T-helper 17 cell (primary cell): ENCODE results near the gene C22orf15. TPM values are rescaled to one million over a fixed set of nuclear protein-coding genes. Genes with fewer than 3 reads are reported as not detected.

Experiments
- ATAC-seq: fragments of 150-1000 bp; cut with Tn5 transposase; 2 replicates; pipeline ENCODE4 v1.10.0; 2021; ENCODE audit warnings: mild to moderate bottlenecking, moderate library complexity
- DNase-seq, 3 donors: peaks; one replicate each; pipeline versions ENCODE4 v3.0.0 to v3.0.0-alpha.2; 2020 to 2021
- H3K9me3 ChIP-seq: one replicate; pipeline ENCODE4 v1.7.0; 2013; ENCODE audit warnings: low read length, mild to moderate bottlenecking; ENCODE audit not compliant: control insufficient read depth, poor library complexity, severe bottlenecking
- H3K27ac Mint-ChIP-seq: one replicate; pipeline ENCODE4 v1.8.0; 2022; ENCODE audit warnings: mild to moderate bottlenecking, moderate library complexity, mixed read lengths
- H3K27me3 Mint-ChIP-seq: one replicate; pipeline ENCODE4 v1.8.0; 2022; ENCODE audit warnings: mixed read lengths
- H3K36me3 Mint-ChIP-seq: one replicate; pipeline ENCODE4 v1.8.0; 2022; ENCODE audit warnings: low read depth, mixed read lengths
- H3K4me1 Mint-ChIP-seq: one replicate; pipeline ENCODE4 v1.8.0; 2022; ENCODE audit warnings: mild to moderate bottlenecking, mixed read lengths
- H3K4me3 Mint-ChIP-seq: one replicate; pipeline ENCODE4 v1.8.0; 2022; ENCODE audit warnings: mild to moderate bottlenecking, moderate library complexity, mixed read lengths
- total RNA-seq, 4 donors: library from RNA in 2 of 4; stranded (reverse) in 2 of 4; gene quantifications; one replicate each; pipeline ENCODE4 v1.2.3 and lab custom pipeline; 2022 to 2026

C22orf15 gene
- total RNA-seq, 2 donors from 2014 or later, result 0.30 to 0.81 TPM

- Mint-ChIP-seq H3K36me3 (peaks cover 8% of the 10 kb centered on the region), H3K4me1 (no peaks in the 10 kb centered on the region), H3K27me3 (no peaks in the 10 kb centered on the region), H3K27ac (no peak overlapping the region), H3K4me3 (no peak overlapping the region)
- H3K9me3 ChIP-seq, result no peaks in the 10 kb centered on the region
- DNase-seq (no peak), ATAC-seq (no peak)
Measured at GRCh38 chr22:23742505-23743264, 20.1 kb upstream of the C22orf15 start.

- DNase-seq, result no peak
- H3K27me3 Mint-ChIP-seq, result no peaks in the 10 kb centered on the region
Measured at GRCh38 chr22:23743303-23743705, 19.5 kb upstream of the C22orf15 start.

GRCh38 chr22:23744001-23744400, 18.8 kb upstream of the C22orf15 start:
- Mint-ChIP-seq H3K4me3 (no peak overlapping the region), H3K27me3 (no peaks in the 10 kb centered on the region), H3K27ac (no peak overlapping the region), H3K36me3 (peaks cover 8% of the 10 kb centered on the region), H3K4me1 (no peaks in the 10 kb centered on the region)
- H3K9me3 ChIP-seq, result no peaks in the 10 kb centered on the region
- no peak for DNase-seq
- ATAC-seq, result no peak

More at GRCh38 chr22:23743303-23743705, 19.5 kb upstream of the C22orf15 start:
- Mint-ChIP-seq H3K4me3 (no peak overlapping the region), H3K4me1 (no peaks in the 10 kb centered on the region), H3K27ac (no peak overlapping the region), H3K36me3 (peaks cover 8% of the 10 kb centered on the region)
- no peak for ATAC-seq
- H3K9me3 ChIP-seq, result no peaks in the 10 kb centered on the region

- no peaks in the 10 kb centered on the region for H3K9me3 ChIP-seq
- DNase-seq (no peak), ATAC-seq (no peak)
- Mint-ChIP-seq H3K36me3 (peaks cover 8% of the 10 kb centered on the region), H3K27me3 (no peaks in the 10 kb centered on the region), H3K27ac (no peak overlapping the region), H3K4me3 (no peak overlapping the region), H3K4me1 (no peaks in the 10 kb centered on the region)
Measured at GRCh38 chr22:23744485-23744884, 18.3 kb upstream of the C22orf15 start.

GRCh38 chr22:23745791-23746190, 17.0 kb upstream of the C22orf15 start:
- Mint-ChIP-seq H3K4me1 (peaks cover 9% of the 10 kb centered on the region), H3K27ac (no peak overlapping the region), H3K36me3 (peaks cover 10% of the 10 kb centered on the region), H3K4me3 (no peak overlapping the region), H3K27me3 (no peaks in the 10 kb centered on the region)
- no peaks in the 10 kb centered on the region for H3K9me3 ChIP-seq
- ATAC-seq (no peak), DNase-seq (no peak)

- H3K4me3 Mint-ChIP-seq, result peak overlapping the region; percentile 88
- H3K36me3 Mint-ChIP-seq, result peaks cover 4% of the 10 kb centered on the region
- peak overlapping the region; percentile 89 for H3K27ac Mint-ChIP-seq
- no peak for DNase-seq
- no peak for ATAC-seq
- no peaks in the 10 kb centered on the region for H3K9me3 ChIP-seq
- H3K27me3 Mint-ChIP-seq, result no peaks in the 10 kb centered on the region
- H3K4me1 Mint-ChIP-seq, result peaks cover 9% of the 10 kb centered on the region
Measured at GRCh38 chr22:23749841-23750301, 12.9 kb upstream of the C22orf15 start.

GRCh38 chr22:23750367-23750713, 12.4 kb upstream of the C22orf15 start:
- peak overlapping the region; percentile 89 for H3K27ac Mint-ChIP-seq
- DNase-seq, result no peak
- H3K4me1 Mint-ChIP-seq, result peaks cover 9% of the 10 kb centered on the region
- H3K9me3 ChIP-seq, result no peaks in the 10 kb centered on the region
- H3K27me3 Mint-ChIP-seq, result no peaks in the 10 kb centered on the region
- H3K36me3 Mint-ChIP-seq, result peaks cover 2% of the 10 kb centered on the region
- ATAC-seq, result no peak
- H3K4me3 Mint-ChIP-seq, result peak overlapping the region; percentile 88

GRCh38 chr22:23750714-23751440, 11.9 kb upstream of the C22orf15 start, which contains the start of gene ZNF70:
Gene ZNF70, minus strand, starts transcription at chr22:23751112. Its CDS starts 5,972 bp downstream, at chr22:23745140.
- Mint-ChIP-seq H3K4me1 (peaks cover 9% of the 10 kb centered on the region), H3K27me3 (no peaks in the 10 kb centered on the region), H3K27ac (peak within 1 kb of the TSS; percentile 89), H3K4me3 (peak within 1 kb of the TSS; percentile 88), H3K36me3 (peaks cover 2% of the 10 kb centered on the region)
- no peaks in the 10 kb centered on the region for H3K9me3 ChIP-seq
- peak; percentile 78 to 85 (median 84) for DNase-seq
- ATAC-seq, result peak; percentile 98

GRCh38 chr22:23751441-23751996, 11.3 kb upstream of the C22orf15 start:
- DNase-seq, result no peak
- H3K9me3 ChIP-seq, result no peaks in the 10 kb centered on the region
- Mint-ChIP-seq H3K4me3 (peak overlapping the region; percentile 88), H3K4me1 (peaks cover 9% of the 10 kb centered on the region), H3K27ac (peak overlapping the region; percentile 34), H3K36me3 (peaks cover 2% of the 10 kb centered on the region), H3K27me3 (no peaks in the 10 kb centered on the region)
- no peak for ATAC-seq

- ATAC-seq (peak; percentile 20), DNase-seq (no peak)
- no peaks in the 10 kb centered on the region for H3K9me3 ChIP-seq
- Mint-ChIP-seq H3K36me3 (peaks cover 2% of the 10 kb centered on the region), H3K27ac (no peak overlapping the region), H3K4me1 (peaks cover 11% of the 10 kb centered on the region), H3K27me3 (no peaks in the 10 kb centered on the region), H3K4me3 (peak overlapping the region; percentile 80)
Measured at GRCh38 chr22:23752090-23752691, 10.6 kb upstream of the C22orf15 start.

GRCh38 chr22:23752750-23753149, 10.0 kb upstream of the C22orf15 start:
- Mint-ChIP-seq H3K36me3 (peaks cover 2% of the 10 kb centered on the region), H3K27me3 (no peaks in the 10 kb centered on the region), H3K27ac (no peak overlapping the region), H3K4me3 (peak overlapping the region; percentile 80), H3K4me1 (peaks cover 11% of the 10 kb centered on the region)
- ATAC-seq (no peak), DNase-seq (no peak)
- H3K9me3 ChIP-seq, result no peaks in the 10 kb centered on the region

- peaks cover 11% of the 10 kb centered on the region for H3K4me1 Mint-ChIP-seq
- H3K27me3 Mint-ChIP-seq, result no peaks in the 10 kb centered on the region
- no peak for ATAC-seq
- no peak overlapping the region for H3K4me3 Mint-ChIP-seq
- H3K9me3 ChIP-seq, result no peaks in the 10 kb centered on the region
- H3K27ac Mint-ChIP-seq, result no peak overlapping the region
- H3K36me3 Mint-ChIP-seq, result peaks cover 2% of the 10 kb centered on the region
- DNase-seq, result no peak
Measured at GRCh38 chr22:23753385-23753784, 9.4 kb upstream of the C22orf15 start.
